ENCODE measurements around the gene PDXP.

GRCh38 chr22:37697538-37697835 lies 39.0 kb downstream of the PDXP start:
- TF ChIP-seq CTCF (IDR thresholded peaks at IDR 0.05; ENCODE audit: insufficient read depth, low read depth, low read length) (no peak), EZH2 (IDR thresholded peaks at IDR 0.05; ENCODE audit: insufficient read depth, low read length) (no peak)
